ENCODE measurements around the gene CELA2A.
"Not testable (repeated sequence)": the region's sequence is repeated elsewhere in the genome, so short reads cannot be mapped to it uniquely, and the experiment has no call there.

CELA2A gene

DNA sequence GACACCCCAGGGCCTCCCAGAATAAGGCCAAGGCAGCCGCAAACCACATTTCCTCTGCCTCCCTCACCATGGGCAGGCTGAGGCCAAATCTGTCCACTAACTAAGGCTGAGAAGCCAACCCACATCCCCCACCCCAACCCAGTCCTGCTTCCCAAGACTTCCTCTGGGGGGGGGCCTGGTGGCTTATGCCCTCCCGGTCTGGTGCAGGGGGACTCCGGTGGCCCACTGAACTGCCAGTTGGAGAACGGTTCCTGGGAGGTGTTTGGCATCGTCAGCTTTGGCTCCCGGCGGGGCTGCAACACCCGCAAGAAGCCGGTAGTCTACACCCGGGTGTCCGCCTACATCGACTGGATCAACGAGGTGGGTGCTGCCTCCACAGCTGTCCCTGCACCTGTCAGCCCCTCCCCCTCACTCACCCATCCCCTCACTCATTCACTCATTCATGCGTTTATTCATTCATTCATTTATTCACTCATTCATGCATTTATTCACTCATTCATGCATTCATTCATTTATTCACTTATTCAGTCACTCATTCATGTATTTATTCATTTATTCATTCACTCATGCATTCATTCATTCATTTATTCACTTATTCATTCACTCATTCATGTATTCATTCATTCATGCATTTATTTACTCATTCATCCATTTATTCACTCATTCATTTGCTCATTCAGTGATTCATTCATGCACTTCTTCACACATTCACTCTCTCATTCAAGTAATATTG is 11.0 kb upstream of the CELA2A start:
- no peak for DNase-seq

DNA sequence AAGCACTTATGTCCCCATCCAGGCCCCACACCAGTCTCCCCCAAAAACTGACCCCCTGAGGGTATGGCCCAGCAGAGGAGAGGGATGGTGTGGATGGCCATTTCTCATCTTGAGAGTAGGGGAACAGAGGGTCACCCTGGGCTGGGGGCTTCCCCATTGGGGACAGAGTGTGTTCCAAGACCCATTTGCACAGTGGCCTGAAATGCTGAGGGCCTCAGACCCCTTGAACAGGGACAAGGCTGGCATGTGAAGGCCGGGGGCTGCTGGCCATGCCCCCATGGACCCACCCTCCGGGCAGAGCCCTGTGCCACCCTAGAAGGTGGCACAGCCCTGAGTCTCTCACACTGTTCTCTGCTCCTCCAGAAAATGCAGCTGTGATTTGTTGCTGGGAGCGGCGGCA is 10.3 kb upstream of the CELA2A start:
- DNase-seq = no peak

DNA sequence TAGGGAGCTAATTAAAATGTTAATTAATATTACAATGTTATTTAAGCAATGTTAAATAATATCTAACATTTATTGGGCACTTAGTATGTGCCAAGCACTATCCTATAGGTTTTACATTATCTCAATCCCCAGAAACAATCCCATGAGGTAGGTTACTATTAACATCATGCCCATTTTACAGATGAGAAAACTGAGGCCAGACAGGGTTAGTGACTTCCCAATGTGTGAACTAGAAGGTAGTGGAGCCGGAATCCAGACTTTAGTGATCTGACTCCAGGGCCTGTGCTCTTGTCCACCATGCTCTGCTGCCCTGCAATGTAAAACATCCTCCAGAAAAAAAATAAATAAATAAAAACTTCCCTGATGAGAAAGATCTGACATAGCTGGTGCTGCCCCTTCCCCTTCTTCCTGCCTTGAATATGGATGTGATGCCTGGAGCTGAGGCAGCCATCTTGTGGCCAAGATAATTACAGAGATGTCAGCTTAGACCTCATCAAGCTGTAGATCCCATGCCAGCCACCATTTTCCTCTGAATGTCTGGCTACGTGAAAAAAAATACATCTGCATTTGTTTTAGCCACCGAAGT is 7.6 kb upstream of the CELA2A start:
- no peak for DNase-seq

DNA sequence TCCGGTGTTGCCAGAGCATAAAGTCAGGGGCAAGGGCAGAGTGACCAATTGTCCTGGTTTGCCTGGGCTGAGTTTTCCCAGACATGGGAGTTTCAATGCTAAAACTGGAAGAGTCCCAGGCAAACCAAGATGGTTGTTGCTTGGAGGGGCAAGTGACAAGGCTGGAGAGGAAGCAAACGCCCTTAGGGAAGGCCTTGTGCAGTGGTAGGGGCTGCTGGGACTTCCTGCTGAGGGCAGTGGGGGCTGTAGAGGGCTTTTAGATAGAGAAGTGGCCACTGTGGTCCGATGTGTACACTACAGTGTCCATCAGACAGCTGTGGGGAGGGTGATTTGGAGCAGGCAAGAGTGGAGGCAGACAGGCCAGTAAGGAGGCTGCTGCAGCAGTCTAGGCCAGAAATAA is 7.0 kb upstream of the CELA2A start:
- DNase-seq = no peak

DNA sequence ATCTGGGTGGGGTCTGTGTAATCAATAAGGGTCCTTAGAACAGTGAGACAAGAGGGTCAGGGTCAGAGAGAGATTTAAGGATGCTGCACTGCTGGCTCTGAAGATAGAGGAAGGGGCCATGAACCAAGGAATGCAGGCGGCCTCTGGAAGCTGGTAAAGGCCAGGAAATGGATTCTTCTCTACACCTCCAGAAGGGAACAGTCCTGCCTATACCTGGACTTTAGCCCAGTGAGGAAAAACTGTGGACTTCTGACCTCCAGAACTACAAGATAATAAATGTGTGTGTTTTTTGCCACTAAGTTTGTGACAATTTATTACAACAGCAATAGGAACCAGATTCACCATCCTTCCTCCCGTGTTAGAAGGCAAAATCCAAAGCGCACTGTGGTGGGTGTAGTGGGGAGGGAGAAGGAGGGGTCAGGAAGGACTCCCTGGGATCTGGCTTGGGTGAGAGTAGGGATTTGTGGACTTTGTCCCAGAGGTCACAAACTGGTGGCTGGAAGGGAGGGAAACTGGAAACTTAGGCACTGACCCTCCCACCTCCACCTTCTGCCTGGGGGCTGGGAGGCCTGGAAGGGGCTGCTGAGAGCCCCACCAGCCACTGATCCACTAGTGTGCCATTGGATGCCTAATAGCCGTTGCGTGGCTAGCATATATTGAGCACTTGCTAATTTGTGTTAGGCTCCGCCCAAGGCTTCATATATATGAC is 5.4 kb upstream of the CELA2A start:
- DNase-seq = no peak

DNA sequence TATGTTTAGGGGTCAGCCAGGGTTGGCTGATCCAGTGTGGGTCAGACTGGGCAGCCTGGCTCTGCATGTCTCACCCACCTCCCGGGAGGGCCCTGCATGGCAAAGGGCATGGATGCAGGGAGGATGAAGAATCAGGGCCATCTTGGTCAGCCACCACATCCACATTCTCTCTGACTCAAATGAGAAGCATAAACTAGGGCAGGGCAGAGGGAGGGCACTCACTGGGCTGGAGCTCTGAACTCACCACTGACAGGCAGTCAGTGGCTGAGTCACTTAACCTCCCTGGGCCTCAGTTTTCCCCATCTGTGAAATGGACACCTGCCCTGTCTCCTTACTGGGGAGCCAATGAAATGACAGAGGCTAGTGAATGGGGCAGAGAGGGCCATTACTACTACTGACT is 4.3 kb upstream of the CELA2A start:
- DNase-seq = no peak

DNA sequence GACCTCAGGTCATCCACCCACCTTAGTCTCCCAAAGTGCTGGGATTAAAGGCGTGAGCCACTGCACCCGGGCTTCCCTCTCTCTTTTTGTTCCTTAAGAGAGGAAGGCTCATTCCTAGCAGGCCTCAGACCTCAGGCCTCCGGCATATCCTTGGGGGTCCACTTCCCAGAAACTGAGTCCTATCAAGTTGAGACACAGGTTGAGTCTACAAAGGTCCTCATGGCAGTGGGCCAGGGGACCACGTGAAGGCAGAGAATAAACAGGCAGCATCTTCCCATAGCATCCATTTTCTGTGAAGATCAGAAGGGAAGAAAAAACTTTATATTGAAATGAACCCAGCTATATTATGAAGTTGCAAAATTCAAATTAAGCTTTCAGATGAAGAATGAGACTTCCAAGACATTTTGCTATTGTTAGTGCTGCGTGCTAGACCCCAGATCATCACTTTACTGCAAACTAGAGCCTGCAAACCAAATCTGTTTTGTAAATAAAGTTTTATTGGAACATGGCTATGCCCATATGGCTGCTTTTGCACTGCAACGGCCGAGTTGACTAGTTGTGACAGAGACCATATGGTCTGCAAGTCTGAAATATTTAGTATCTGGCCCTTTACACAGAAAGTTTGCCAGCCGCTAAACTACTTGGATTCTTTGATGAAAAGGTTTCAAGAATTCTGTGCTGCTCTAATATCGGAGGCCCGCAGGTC is 3.5 kb upstream of the CELA2A start:
- DNase-seq = no peak

DNA sequence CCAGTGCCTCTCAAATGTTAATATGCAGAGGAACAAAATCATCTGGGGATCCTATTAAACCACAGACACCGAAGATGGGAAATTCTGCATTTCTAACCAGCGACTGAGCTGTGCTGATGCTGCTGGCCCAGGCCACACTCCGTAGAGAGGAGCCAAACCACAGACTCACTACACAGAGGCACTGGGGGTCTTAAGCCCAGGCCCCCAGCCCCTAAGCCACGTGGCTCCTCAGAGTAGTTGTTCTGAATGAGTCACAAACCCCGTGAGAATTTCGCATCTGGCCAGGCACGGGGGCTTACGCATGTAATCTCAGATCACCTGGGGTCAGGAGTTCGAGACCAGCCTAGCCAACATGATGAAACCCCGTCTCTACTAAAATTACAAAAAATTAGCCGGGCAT is 2.8 kb upstream of the CELA2A start:
- DNase-seq = no peak

DNA sequence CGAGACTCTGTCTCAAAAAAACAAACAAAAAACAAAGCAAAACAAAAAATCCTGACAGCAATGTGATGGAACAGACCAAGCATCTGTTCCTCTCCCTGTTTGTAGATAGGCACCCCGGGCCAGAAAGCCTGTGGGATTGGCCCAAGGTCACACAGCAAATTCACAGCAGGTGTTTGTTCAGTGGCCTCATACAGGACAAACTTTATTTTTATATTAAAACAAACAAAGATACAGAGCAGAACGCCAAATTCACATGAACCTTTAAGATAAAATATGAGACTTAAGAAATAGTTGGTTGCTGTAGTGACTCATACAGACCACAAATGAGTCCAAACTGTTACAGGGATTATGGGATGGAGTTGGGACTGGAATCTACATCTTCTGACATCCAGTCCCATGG is 2.3 kb upstream of the CELA2A start:
- no peak for DNase-seq

DNA sequence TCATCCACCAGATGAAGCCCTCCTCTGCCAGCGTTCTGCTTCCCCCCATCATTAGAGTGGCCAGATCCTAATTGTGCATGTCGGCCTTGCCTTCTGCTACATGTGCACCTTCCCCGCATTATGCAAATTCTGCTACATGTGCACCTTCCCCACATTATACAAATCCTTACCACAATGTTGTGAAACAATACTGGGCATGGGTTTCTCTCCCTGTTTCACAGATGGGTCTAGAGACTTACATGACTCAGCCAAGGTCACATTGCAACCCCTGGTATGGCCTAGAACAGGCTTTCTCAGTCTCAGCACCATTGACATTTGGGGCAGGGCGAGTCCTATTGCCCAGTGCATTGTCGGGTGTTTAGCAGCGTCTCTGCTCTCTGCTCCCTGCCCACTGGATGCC is 1.0 kb upstream of the CELA2A start:
- no peak for DNase-seq

DNA sequence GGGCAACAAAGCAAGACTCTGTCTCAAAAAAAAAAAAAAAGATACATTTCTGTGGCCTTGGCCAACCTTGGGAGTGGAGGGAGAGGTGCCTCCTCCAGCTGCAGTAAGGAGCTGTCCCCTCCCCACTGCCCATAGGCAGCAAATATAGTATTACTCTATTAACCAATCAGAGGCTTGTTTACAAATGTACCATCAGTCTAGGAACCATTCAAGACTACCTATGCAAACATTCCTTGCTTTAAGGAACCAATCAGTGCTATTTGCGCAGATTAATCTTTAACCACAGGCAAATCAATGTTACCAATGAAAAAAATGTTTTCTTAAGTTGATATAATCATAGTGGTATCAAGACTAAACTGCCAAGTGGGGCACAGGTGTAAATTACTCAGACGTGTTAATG is 1.1 kb downstream of the CELA2A start:
- DNase-seq = no peak

DNA sequence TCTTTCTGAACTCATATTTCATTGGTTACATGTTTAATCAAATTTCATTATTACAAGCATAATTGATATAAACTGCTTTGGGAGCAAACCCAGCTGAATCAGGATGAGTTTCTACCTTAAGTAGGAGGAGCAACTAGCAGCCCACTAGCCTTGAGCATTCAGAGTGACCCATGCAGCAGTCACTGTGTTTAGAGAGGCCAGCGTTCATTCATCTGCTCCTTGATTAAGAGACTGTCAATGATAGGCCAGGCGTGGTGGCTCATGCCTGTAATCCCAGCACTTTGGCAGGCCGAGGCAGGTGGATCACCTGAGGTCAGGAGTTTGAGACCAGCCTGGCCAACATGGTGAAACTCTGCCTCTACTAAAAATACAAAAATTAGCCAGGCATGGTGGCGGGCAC is 1.9 kb downstream of the CELA2A start:
- DNase-seq = not testable (repeated sequence)

DNA sequence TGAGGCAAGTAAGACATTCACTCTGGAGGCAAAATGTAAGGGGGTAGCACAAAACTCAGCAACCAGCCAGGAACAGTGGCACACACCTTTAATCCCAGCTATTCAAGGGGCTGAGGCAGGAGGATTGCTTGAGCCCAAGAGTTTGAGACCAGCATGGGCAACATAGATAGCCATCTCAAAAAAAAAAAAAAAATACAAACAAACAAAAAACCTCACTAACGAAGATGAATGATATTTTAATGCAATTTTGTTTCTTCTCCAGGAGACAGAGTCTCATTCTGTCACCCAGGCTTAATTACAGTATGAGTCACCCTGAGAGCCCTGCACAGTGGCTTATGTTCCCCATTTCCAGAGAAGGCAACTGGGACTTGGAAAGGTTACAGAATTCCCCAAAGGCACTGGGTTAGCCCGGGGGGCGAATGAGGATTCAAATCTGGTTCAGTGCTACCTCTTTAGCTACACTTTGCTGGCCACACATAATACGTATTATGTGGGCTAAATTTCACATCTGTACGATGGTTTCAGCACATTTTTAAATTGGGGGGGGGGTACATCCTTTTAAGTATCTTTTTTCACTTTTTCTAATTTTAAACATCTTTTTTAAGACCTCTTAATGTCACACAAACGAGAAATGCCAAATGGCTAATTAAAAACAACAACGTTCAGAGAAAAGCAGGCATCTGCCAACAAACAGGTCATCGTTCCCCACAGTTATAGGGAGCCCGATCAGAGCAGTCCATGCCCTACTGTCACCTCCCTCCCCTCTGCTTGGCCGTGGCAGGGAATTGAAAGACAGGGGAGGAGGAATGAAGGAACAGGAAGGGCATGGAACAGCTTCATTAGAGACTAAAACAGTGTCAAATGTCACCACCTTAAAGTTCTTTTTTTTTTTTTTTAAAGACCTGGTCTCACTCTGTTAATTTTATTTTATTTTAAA is 3.5 kb downstream of the CELA2A start:
- DNase-seq = no peak

DNA sequence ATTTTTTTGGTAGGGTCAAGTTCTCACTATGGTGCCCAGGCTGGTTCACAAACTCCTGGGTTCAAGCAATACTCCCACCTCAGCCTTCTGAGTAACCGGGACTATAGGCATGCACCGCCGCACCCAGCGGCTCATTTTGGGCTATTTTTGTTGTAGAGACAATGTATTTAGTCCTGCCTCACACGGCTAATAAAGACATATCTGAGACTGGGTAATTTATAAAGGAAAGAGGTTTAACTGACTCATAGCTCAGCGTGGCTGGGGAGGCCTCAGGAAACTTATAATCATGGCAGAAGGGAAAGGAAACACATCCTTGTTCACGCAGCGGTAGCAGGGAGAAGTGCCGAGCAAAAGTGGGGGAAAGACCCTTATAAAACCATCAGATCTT is 4.2 kb downstream of the CELA2A start:
- DNase-seq = no peak

DNA sequence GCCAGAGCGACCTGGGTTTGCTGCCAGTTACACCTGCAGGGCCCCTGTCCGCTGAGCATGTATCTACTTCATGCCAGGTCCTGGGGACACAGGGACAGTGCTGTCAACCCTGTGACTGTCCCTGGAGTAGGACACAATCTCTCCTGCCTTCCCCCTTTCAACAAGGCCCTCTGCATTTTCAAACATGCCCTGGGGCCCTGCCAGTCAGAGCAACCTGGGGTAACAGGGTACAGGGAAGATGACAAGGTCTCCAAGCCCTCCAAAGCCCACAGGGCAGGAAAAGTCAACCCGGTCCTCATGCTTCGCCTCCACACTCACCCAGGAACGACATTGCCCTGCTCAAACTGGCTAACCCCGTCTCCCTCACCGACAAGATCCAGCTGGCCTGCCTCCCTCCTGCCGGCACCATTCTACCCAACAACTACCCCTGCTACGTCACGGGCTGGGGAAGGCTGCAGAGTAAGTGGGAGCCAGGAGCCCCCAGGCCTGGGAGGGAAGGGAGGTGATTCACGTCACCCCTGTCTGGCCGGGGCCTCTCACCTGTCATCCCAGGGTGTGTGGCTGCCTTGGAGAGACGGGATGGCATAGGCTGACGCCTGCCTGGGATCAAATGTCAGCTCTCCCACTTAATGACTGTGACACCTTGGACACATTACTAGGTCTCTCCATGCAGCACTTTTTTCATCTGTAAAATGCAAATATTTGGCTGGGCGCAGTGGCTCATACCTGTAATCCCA is 6.7 kb downstream of the CELA2A start:
- DNase-seq = peak; percentile 32

DNA sequence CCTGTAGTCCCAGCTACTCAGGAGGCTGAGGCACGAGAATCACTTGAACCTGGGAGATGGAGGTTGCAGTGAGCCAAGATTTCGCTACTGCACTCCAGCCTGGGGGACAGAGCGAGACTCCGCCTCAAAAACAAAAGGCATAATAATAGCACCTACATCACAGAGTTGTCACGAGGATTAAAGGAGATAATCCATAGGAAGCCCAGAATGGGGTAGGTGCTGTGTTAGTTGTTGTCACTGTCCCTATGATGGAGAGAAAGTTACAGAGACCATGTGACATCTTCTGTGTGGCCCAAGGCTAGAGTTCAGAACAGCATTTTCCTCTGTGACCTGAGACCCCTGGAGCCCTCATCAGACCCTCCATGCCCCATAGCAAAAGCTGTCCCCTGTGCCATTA is 7.4 kb downstream of the CELA2A start:
- DNase-seq = not testable (repeated sequence)

DNA sequence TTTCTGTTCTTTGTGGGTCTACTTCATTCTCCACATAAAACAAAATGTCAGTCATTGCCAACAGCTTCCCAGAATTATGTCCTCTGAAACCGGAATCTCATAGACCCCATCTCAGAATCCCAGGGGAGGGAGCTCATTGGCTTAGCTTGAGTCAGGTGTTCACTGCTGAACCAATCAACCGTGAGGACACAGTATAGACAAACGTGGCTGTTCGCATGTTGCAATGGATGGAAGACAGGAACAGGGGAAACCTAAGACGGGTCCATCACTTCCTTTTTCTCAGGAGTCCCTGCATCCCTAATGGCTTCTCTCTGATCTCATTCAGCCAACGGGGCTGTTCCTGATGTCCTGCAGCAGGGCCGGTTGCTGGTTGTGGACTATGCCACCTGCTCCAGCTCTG is 9.1 kb downstream of the CELA2A start:
- DNase-seq = no peak

DNA sequence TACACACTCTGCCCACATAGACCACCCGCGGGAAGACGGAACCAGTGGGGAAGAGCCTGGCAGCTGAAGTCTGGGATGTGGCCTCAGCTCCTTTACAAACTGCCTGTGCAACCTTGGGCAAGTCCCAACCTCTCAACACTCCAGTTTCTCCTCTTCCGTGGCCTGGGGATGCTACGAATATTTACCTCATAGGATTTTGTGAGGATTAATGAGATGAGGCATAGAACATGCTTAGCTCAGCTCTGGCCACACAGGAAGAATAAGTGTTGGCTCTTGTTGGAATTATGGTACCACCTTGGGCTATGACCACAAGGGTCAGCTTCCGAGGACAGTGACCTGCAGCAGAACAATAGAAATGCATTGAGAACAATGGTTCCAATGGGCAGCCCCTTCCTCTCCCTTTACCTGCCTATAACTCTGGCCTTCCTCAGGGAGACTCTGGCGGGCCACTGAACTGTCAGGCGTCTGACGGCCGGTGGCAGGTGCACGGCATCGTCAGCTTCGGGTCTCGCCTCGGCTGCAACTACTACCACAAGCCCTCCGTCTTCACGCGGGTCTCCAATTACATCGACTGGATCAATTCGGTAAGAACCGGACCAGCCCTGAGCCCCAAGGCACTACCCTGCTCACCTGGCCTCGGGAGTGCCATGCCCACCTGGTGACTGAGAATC is 10.6 kb downstream of the CELA2A start:
- DNase-seq = not testable (repeated sequence)

DNA sequence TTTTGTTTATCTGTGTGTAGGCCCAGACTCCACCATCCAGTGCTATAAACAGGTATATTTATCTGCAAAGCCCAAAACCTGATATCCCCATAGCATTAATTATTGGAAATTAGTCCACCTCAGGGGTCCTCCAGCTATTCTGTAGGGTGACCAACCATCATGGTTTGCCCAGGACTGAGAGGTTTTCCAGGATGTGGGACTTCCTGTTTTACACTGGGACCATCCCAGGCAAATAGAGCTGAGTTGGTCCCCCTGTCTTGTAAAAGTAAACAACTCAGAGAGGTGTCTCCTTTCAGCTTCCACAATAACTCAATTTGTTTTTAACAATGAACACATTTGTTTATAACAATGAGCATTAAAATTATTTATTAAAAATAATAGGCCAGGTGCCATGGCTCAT is 11.6 kb downstream of the CELA2A start:
- DNase-seq = no peak

DNA sequence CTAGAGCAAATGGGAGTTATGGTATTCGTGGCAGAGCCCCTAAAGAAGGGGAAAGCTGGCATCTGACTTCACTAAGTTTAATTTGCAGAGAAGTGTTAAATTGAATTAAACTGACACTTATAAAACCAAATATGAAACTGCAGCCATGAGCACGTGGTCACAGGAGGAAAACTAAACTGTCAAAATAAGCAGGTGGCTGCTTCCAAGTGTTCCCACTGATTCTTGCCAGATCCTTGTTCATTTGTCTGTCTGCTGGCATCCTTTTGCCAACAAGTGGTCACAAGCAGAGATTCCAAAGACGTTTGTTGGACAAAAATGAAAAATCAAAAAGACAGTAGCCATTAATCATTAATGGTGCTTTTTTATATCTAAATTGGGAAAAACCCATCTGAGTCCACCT is 12.8 kb downstream of the CELA2A start:
- DNase-seq = no peak

Data from right kidney (tissue), 1 donor.